ENCODE results near the gene ZNF521. TPM values are rescaled to one million over a fixed set of nuclear protein-coding genes. Genes with fewer than 3 reads are reported as not detected.

ZNF521 gene
- total RNA-seq, 3 donors from 2014 or later: 3.2 to 11.6 (median 7.9) TPM

DNA sequence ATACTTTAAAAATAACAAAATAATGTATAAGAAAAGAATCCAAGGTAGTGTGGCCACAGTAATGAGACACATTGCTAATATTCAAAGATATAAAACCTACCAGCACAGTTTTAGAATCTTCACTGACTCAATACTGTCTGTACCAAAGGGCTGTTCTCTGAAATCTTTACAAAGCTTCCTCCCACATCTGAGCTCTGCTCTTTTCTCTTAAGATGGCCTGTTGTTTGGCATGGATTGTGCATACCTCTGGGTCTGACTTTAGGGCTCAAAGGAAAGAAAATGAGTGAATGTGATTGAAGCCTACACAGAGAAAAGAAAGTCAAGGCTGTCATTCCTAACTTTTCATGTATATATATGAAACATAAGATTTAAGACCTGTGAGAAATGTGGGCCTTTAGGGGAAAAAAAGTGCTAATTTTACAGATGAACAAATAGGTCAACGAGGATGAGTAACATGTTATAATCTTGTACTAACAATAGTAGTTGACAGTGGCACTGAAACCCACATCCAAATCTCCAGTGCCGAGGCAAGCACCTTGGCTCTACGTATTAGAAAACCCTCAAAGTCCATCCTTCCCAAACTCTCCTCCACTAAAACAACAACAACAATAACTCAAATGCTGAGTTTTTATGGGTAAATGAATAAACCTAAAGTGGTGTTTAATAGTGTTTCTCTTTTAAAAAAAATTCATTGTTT is 114.2 kb downstream of the ZNF521 start:
- Histone ChIP-seq H3K4me1 (ENCODE audit: low read depth) (no peaks in the 10 kb centered on the region), H3K9me3 (no peaks in the 10 kb centered on the region), H3K4me3 (no peak overlapping the region), H3K36me3 (ENCODE audit: low read depth) (no peaks in the 10 kb centered on the region)
- DNase-seq: no peak
- TF ChIP-seq, protein P1, sequence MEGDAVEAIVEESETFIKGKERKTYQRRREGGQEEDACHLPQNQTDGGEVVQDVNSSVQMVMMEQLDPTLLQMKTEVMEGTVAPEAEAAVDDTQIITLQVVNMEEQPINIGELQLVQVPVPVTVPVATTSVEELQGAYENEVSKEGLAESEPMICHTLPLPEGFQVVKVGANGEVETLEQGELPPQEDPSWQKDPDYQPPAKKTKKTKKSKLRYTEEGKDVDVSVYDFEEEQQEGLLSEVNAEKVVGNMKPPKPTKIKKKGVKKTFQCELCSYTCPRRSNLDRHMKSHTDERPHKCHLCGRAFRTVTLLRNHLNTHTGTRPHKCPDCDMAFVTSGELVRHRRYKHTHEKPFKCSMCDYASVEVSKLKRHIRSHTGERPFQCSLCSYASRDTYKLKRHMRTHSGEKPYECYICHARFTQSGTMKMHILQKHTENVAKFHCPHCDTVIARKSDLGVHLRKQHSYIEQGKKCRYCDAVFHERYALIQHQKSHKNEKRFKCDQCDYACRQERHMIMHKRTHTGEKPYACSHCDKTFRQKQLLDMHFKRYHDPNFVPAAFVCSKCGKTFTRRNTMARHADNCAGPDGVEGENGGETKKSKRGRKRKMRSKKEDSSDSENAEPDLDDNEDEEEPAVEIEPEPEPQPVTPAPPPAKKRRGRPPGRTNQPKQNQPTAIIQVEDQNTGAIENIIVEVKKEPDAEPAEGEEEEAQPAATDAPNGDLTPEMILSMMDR (IDR thresholded peaks at IDR 0.05): no peak
- intact Hi-C loops (cut with DNase I, micrococcal nuclease): no loop called here
- ATAC-seq: no peak

GRCh38 chr18:25236736-25237135 is 115.2 kb downstream of the ZNF521 start:
- intact Hi-C loops (cut with DNase I, micrococcal nuclease): no loop called here
- Histone ChIP-seq H3K9me3 (no peaks in the 10 kb centered on the region), H3K36me3 (ENCODE audit: low read depth) (no peaks in the 10 kb centered on the region), H3K4me3 (no peak overlapping the region), H3K4me1 (ENCODE audit: low read depth) (no peaks in the 10 kb centered on the region)
- TF ChIP-seq, protein P1 (IDR thresholded peaks at IDR 0.05): no peak
- DNase-seq (no peak), ATAC-seq (no peak)

- H3K4me3 ChIP-seq: no peak overlapping the region
- intact Hi-C loops (cut with DNase I, micrococcal nuclease): no loop called here
- TF ChIP-seq, protein P1 (IDR thresholded peaks at IDR 0.05): no peak
- H3K9me3 ChIP-seq: no peaks in the 10 kb centered on the region
- ATAC-seq (no peak), DNase-seq (no peak)
- H3K36me3 ChIP-seq (ENCODE audit: low read depth): no peaks in the 10 kb centered on the region
- H3K4me1 ChIP-seq (ENCODE audit: low read depth): no peaks in the 10 kb centered on the region
Measured at GRCh38 chr18:25235401-25236042, 116.4 kb downstream of the ZNF521 start.

DNA sequence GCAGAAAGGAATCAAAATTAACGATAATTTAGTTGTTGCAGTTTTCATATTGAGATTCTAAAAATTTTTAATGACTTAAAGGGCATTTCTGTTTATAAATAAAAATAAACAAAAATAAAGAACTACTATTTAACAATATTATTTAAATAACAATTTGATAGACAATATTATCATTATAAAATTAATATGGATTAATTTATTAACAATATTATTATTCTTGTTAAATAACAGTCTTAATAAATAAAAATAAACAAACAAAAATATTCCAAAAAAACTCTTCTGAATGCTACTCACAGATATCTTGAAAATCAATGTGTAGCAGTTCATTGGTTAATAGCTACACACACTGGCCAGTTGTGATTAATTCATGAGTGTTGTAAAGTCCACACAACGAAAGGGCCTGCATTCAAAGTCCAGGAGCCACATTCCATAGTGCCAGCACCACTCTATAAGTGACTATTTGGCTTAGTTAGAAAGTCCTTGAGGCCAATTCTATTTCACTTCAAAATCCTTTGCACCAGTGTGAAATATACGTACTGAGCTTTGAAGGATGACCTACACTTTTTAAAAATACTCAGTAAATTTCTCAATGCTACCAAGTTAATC is 117.1 kb downstream of the ZNF521 start:
- ATAC-seq: no peak
- Histone ChIP-seq H3K9me3 (no peaks in the 10 kb centered on the region), H3K4me1 (ENCODE audit: low read depth) (no peaks in the 10 kb centered on the region), H3K4me3 (no peak overlapping the region), H3K36me3 (ENCODE audit: low read depth) (no peaks in the 10 kb centered on the region)
- DNase-seq: no peak
- TF ChIP-seq, protein P1 (IDR thresholded peaks at IDR 0.05): no peak
- intact Hi-C loops (cut with DNase I, micrococcal nuclease): no loop called here

GRCh38 chr18:25234322-25234639 is 117.7 kb downstream of the ZNF521 start:
- no peaks in the 10 kb centered on the region for H3K9me3 ChIP-seq
- no peak overlapping the region for H3K4me3 ChIP-seq
- TF ChIP-seq, protein P1 (IDR thresholded peaks at IDR 0.05): no peak
- intact Hi-C loops (cut with DNase I, micrococcal nuclease): no loop called here
- H3K36me3 ChIP-seq (ENCODE audit: low read depth): no peaks in the 10 kb centered on the region
- DNase-seq (no peak), ATAC-seq (no peak)
- H3K4me1 ChIP-seq (ENCODE audit: low read depth): no peaks in the 10 kb centered on the region
